Gastroesophageal sphincter (tissue), 3 donors: ENCODE measurements around the gene FGF18.

Source experiments
- POLR2A ChIP-seq, 2 donors: fragments of 450-650 bp; IDR thresholded peaks; one replicate each; pipeline ENCODE4 v1.6.1; 2017; ENCODE audit warnings: antibody characterized with exemption in 2 of 2, mild to moderate bottlenecking in 2 of 2, moderate library complexity in 1 of 2
- POLR2AphosphoS5 ChIP-seq: sonication (generic); formaldehyde crosslinking; IDR thresholded peaks from one replicate; pipeline ENCODE4 v1.6.1; 2017; ENCODE audit warnings: antibody characterized with exemption
- TF ChIP-seq, protein P1 (sequence below), 4 experiments: fragments of 200-600 bp in 2 of 4; fragments of 450-650 bp in 2 of 4; sonication (generic) in 1 of 4; IDR thresholded peaks; one replicate each; pipeline ENCODE4 v1.5.1; 2017 to 2019; ENCODE audit warnings: antibody characterized with exemption in 4 of 4, mild to moderate bottlenecking in 2 of 4, moderate library complexity in 2 of 4

DNA sequence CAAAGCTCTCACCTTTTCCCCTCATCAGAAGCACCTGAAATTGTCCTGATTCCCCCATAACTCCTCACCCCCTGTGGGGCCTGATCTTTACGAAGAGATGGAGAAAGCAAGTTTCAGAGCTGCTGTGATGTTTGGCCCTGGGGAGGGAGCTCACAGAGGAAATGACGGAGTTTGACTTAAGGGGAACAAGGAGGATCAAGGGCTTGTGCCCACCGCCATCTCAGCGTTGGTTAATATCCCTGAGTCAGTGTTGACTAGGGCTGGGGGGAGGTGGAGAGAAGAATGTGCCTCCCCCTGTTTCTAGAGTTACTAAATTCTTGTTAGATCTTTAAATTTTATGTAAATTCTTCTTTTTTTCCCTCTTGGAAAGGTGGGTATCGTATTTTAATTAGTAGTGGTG lies 27.8 kb downstream of the FGF18 start:
- TF ChIP-seq, protein P1, sequence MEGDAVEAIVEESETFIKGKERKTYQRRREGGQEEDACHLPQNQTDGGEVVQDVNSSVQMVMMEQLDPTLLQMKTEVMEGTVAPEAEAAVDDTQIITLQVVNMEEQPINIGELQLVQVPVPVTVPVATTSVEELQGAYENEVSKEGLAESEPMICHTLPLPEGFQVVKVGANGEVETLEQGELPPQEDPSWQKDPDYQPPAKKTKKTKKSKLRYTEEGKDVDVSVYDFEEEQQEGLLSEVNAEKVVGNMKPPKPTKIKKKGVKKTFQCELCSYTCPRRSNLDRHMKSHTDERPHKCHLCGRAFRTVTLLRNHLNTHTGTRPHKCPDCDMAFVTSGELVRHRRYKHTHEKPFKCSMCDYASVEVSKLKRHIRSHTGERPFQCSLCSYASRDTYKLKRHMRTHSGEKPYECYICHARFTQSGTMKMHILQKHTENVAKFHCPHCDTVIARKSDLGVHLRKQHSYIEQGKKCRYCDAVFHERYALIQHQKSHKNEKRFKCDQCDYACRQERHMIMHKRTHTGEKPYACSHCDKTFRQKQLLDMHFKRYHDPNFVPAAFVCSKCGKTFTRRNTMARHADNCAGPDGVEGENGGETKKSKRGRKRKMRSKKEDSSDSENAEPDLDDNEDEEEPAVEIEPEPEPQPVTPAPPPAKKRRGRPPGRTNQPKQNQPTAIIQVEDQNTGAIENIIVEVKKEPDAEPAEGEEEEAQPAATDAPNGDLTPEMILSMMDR (IDR thresholded peaks at IDR 0.05), result no peak
- no peak for TF ChIP-seq POLR2A (IDR thresholded peaks at IDR 0.05)
- TF ChIP-seq POLR2AphosphoS5, result no peak
